HepG2 (cell line): ENCODE results near the gene COL18A1. TPM values are rescaled to one million over a fixed set of nuclear protein-coding genes. Genes with fewer than 3 reads are reported as not detected.

Experiments
- ATF7 ChIP-seq, 2 experiments: fragments of 450-650 bp in 1 of 2; sonication (generic) in 1 of 2; formaldehyde crosslinking in 1 of 2; IDR thresholded peaks; 2 replicates each; pipeline versions ENCODE4 v1.4.0 to v1.6.1; 2016 to 2020; ENCODE audit warnings: antibody characterized with exemption in 1 of 2, mild to moderate bottlenecking in 1 of 2, missing genetic modification reagents in 1 of 2
- CHD2 ChIP-seq: IDR thresholded peaks from 2 replicates; pipeline ENCODE4 v1.6.1; 2011; ENCODE audit warnings: low read depth, low read length, improper control_type of control experiment
- ESRRA ChIP-seq: sonication (generic); formaldehyde crosslinking; IDR thresholded peaks from 2 replicates; pipeline ENCODE4 v1.5.1; 2020; ENCODE audit warnings: mild to moderate bottlenecking, low read depth, missing genetic modification reagents
- FOSL1 ChIP-seq: sonication (generic); formaldehyde crosslinking; IDR thresholded peaks from 2 replicates; pipeline ENCODE4 v1.9.0; 2021; ENCODE audit warnings: missing genetic modification reagents, borderline replicate concordance
- FOXA1 ChIP-seq, 2 experiments: fragments of 450-650 bp in 1 of 2; sonication (generic) in 1 of 2; formaldehyde crosslinking in 1 of 2; IDR thresholded peaks; 2 replicates each; pipeline versions ENCODE4 v1.4.0 to v1.6.1; 2016 to 2020; ENCODE audit warnings: missing genetic modification reagents in 1 of 2
- GABPB1 ChIP-seq: IDR thresholded peaks from 2 replicates; pipeline ENCODE4 v1.6.1; 2016; ENCODE audit warnings: mild to moderate bottlenecking, missing genetic modification reagents, moderate library complexity, missing compliant biosample characterization
- IKZF4 ChIP-seq: sonication (generic); formaldehyde crosslinking; IDR thresholded peaks from 2 replicates; pipeline ENCODE4 v1.5.1; 2020; ENCODE audit warnings: borderline replicate concordance, mild to moderate bottlenecking, low read depth, missing genetic modification reagents; ENCODE audit errors: not compliant biosample characterization
- IRF1 ChIP-seq: sonication (generic); formaldehyde crosslinking; IDR thresholded peaks from 2 replicates; pipeline ENCODE4 v1.4.0; 2020; ENCODE audit warnings: low read depth, mild to moderate bottlenecking, missing genetic modification reagents
- KAT7 ChIP-seq: IDR thresholded peaks from 2 replicates; pipeline ENCODE4 v1.6.1; 2018; ENCODE audit warnings: borderline replicate concordance, missing compliant biosample characterization
- KDM3A ChIP-seq: IDR thresholded peaks from 2 replicates; pipeline ENCODE4 v1.6.1; 2018; ENCODE audit warnings: low read depth, missing compliant biosample characterization
- KLF12 ChIP-seq: sonication (generic); formaldehyde crosslinking; IDR thresholded peaks from 2 replicates; pipeline ENCODE4 v1.4.0; 2020; ENCODE audit warnings: missing genetic modification reagents, borderline replicate concordance
- NCOA1 ChIP-seq: sonication (generic); formaldehyde crosslinking; IDR thresholded peaks from 2 replicates; pipeline ENCODE4 v1.9.0; 2021; ENCODE audit warnings: missing genetic modification reagents
- NR2F6 ChIP-seq, 2 experiments: IDR thresholded peaks; 2 replicates each; pipeline ENCODE4 v1.6.1; 2016; ENCODE audit warnings: antibody characterized with exemption in 1 of 2, mild to moderate bottlenecking in 1 of 2
- NRL ChIP-seq: sonication (generic); formaldehyde crosslinking; IDR thresholded peaks from 2 replicates; pipeline ENCODE4 v1.5.0; 2020; ENCODE audit warnings: missing genetic modification reagents, mild to moderate bottlenecking, moderate library complexity, borderline replicate concordance
- PAXIP1 ChIP-seq: sonication (generic); formaldehyde crosslinking; conservative IDR thresholded peaks from 2 replicates; pipeline ENCODE4 v1.4.0; 2020; ENCODE audit warnings: mild to moderate bottlenecking, missing genetic modification reagents, moderate library complexity
- RBM39 ChIP-seq: fragments of 200-400 bp; formaldehyde crosslinking; IDR thresholded peaks from one replicate; pipeline ENCODE4 v1.6.1; 2018; ENCODE audit warnings: antibody characterized with exemption, mild to moderate bottlenecking, low read depth, low read length; ENCODE audit not compliant: poor library complexity, severe bottlenecking
- SOX5 ChIP-seq: IDR thresholded peaks from 2 replicates; pipeline ENCODE4 v1.6.1; 2016; ENCODE audit warnings: borderline replicate concordance
- SRF ChIP-seq: IDR thresholded peaks from 2 replicates; pipeline ENCODE4 v1.6.1; 2011; ENCODE audit warnings: mild to moderate bottlenecking, low read depth, low read length, moderate library complexity
- ZBTB42 ChIP-seq: sonication (generic); formaldehyde crosslinking; IDR thresholded peaks from 2 replicates; pipeline ENCODE4 v1.5.0; 2020; ENCODE audit warnings: mild to moderate bottlenecking, missing genetic modification reagents
- ZNF367 ChIP-seq: sonication (generic); formaldehyde crosslinking; IDR thresholded peaks from 2 replicates; pipeline ENCODE4 v1.4.0; 2020; ENCODE audit warnings: missing genetic modification reagents, borderline replicate concordance
- ZNF569 ChIP-seq: sonication (generic); formaldehyde crosslinking; IDR thresholded peaks from 2 replicates; pipeline ENCODE4 v1.5.0; 2020; ENCODE audit warnings: mild to moderate bottlenecking, missing genetic modification reagents, moderate library complexity, borderline replicate concordance
- ZNF615 ChIP-seq: sonication (generic); formaldehyde crosslinking; IDR thresholded peaks from 2 replicates; pipeline ENCODE4 v1.5.0; 2020; ENCODE audit warnings: mild to moderate bottlenecking, missing genetic modification reagents, borderline replicate concordance
- ZNF724P ChIP-seq: sonication (generic); formaldehyde crosslinking; IDR thresholded peaks from 2 replicates; pipeline ENCODE4 v1.8.0; 2022; ENCODE audit warnings: missing genetic modification reagents, borderline replicate concordance
- ZNF816 ChIP-seq: sonication (generic); formaldehyde crosslinking; IDR thresholded peaks from 2 replicates; pipeline ENCODE4 v1.8.0; 2022; ENCODE audit warnings: missing genetic modification reagents, mild to moderate bottlenecking, borderline replicate concordance
- ZNF850 ChIP-seq: sonication (generic); formaldehyde crosslinking; conservative IDR thresholded peaks from 2 replicates; pipeline ENCODE4 v1.9.0; 2021; ENCODE audit warnings: mild to moderate bottlenecking, missing genetic modification reagents
- polyA plus RNA-seq, 8 experiments: library from polyadenylated mRNA; depleted of rRNA in 3 of 8; stranded (reverse) in 7 of 8; unstranded in 1 of 8; fragments of >200 nt; fragmentation: Illumina TruSeq in 4 of 8; extraction: Trizol in 4 of 8; gene quantifications; 2 replicates each; pipeline versions ENCODE4 v1.2.1 to v1.2.3, GENCODE V29; 2011 to 2016; ENCODE audit warnings: low read depth in 4 of 8, missing spikeins in 1 of 8, mixed read lengths in 1 of 8; ENCODE audit not compliant: insufficient read depth in 1 of 8
- total RNA-seq, 5 experiments: library from RNA; depleted of rRNA; stranded (reverse); fragments of >200 nt; fragmentation: Illumina TruSeq; extraction: Trizol; gene quantifications; 2 replicates each; pipeline ENCODE4 v1.2.3, GENCODE V29; 2016; ENCODE audit warnings: low read depth in 1 of 5
- TF ChIP-seq, protein P1 (sequence below): IDR thresholded peaks from 2 replicates; pipeline ENCODE4 v1.6.1; 2016

COL18A1 gene
- total and polyA plus RNA-seq, 2 of the 13 experiments (the other 11 are each of a cell fraction or from before 2014, with no cell fraction given): 79.0 to 102 TPM

- TF ChIP-seq KDM3A (CRISPR knock-in tag) (no peak), NRL (CRISPR knock-in tag) (0 out of 2 replicates have a peak, but pooled peaks have one; percentile 24), IRF1 (CRISPR knock-in tag) (no peak), SOX5 (peak; percentile 96), FOSL1 (peak; percentile 72; the same call in 1 of the 2 replicates), NCOA1 (no peak), FOXA1 (IDR thresholded peaks at IDR 0.05) (no peak), FOXA1 (CRISPR knock-in tag; IDR thresholded peaks at IDR 0.05) (peak; percentile 67), PAXIP1 (peak; percentile 74), ZNF569 (no peak), RBM39 (no peak), CHD2 (no peak), IKZF4 (no peak), NR2F6 (IDR thresholded peaks at IDR 0.05) (peak; percentile 98), NR2F6 (CRISPR knock-in tag; IDR thresholded peaks at IDR 0.05) (peak; percentile 95), ZNF724P (CRISPR knock-in tag) (no peak), ESRRA (peak; percentile 69), ZNF850 (no peak), KAT7 (CRISPR knock-in tag) (no peak), ATF7 (IDR thresholded peaks at IDR 0.05) (no peak), ATF7 (CRISPR knock-in tag; IDR thresholded peaks at IDR 0.05) (no peak), ZNF615 (CRISPR knock-in tag) (no peak), ZNF367 (CRISPR knock-in tag) (no peak), ZBTB42 (CRISPR knock-in tag) (no peak), SRF (no peak), ZNF816 (no peak), KLF12 (no peak), GABPB1 (CRISPR knock-in tag) (no peak)
- TF ChIP-seq, protein P1, sequence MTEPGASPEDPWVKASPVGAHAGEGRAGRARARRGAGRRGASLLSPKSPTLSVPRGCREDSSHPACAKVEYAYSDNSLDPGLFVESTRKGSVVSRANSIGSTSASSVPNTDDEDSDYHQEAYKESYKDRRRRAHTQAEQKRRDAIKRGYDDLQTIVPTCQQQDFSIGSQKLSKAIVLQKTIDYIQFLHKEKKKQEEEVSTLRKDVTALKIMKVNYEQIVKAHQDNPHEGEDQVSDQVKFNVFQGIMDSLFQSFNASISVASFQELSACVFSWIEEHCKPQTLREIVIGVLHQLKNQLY (CRISPR knock-in tag): no peak
These were observed 27.8 kb downstream of the COL18A1 start (continued) for GRCh38 chr21:45432575-45433255.
